Activated naive CD8-positive, alpha-beta T cell treated with anti-CD3 and anti-CD28 coated beads, Interleukin-2, amount 10 ng/mL, durations not matched to agents 7 days and 5 days (primary cell): Measurements from ENCODE around the gene FNDC10. TPM values are rescaled to one million over a fixed set of nuclear protein-coding genes. Genes with fewer than 3 reads are reported as not detected.
A peak's percentile ranks its signal among the peaks of the same experiment; 100 is the strongest.

Source experiments
- ATAC-seq: fragments of 150-1000 bp; cut with Tn5 transposase; one replicate; pipeline ENCODE4 v1.10.0; 2021; ENCODE audit warnings: low read depth, moderate library complexity
- POLR2A ChIA-PET: fragments of 350-600 bp; sonication (Branson Sonifier 250); formaldehyde crosslinking; loops from one replicate; lab custom pipeline; 2021; ENCODE audit warnings: antibody characterized with exemption; lab: Charles Lee
- DNase-seq: peaks from one replicate; pipeline ENCODE4 v3.0.0; 2021
- H3K27ac Mint-ChIP-seq: one replicate; pipeline ENCODE4 v1.8.0; 2022; ENCODE audit warnings: mild to moderate bottlenecking, mixed read lengths
- H3K27me3 Mint-ChIP-seq: one replicate; pipeline ENCODE4 v1.8.0; 2022; ENCODE audit warnings: mild to moderate bottlenecking, moderate library complexity, mixed read lengths
- H3K36me3 Mint-ChIP-seq: one replicate; pipeline ENCODE4 v1.8.0; 2021; ENCODE audit warnings: mild to moderate bottlenecking, mixed read lengths
- H3K4me1 Mint-ChIP-seq: one replicate; pipeline ENCODE4 v1.8.0; 2021; ENCODE audit warnings: mixed read lengths
- H3K4me3 Mint-ChIP-seq: one replicate; pipeline ENCODE4 v1.8.0; 2022; ENCODE audit warnings: mild to moderate bottlenecking, moderate library complexity, mixed read lengths
- H3K9me3 Mint-ChIP-seq: one replicate; pipeline ENCODE4 v1.8.0; 2021; ENCODE audit warnings: mixed read lengths
- total RNA-seq, 2 experiments: library from RNA; stranded (reverse); gene quantifications; one replicate each; pipeline ENCODE4 v1.2.3, GENCODE V29; 2021

The FNDC10 gene
- total RNA-seq, 2 experiments from 2014 or later = 4.4 to 4.6 TPM

- POLR2A ChIA-PET = interaction anchor here (1.1 to 2.7 kb wide), 2 partner anchors 41 to 56 kb away, joined by 3 to 12 read pairs; partner anchors contain the start of gene MIB2
- H3K27me3 Mint-ChIP-seq = no peaks in the 10 kb centered on the region
These were observed 25.9 kb downstream of the FNDC10 start for GRCh38 chr1:1573843-1574720.

GRCh38 chr1:1569341-1569740 is 30.6 kb downstream of the FNDC10 start:
- Mint-ChIP-seq H3K9me3 (no peaks in the 10 kb centered on the region), H3K36me3 (peaks cover 24% of the 10 kb centered on the region), H3K4me3 (no peak overlapping the region), H3K4me1 (peaks cover 11% of the 10 kb centered on the region), H3K27me3 (no peaks in the 10 kb centered on the region), H3K27ac (no peak overlapping the region)
- DNase-seq (no peak), ATAC-seq (no peak)
- POLR2A ChIA-PET = no interaction called here

More at GRCh38 chr1:1573843-1574720, 25.9 kb downstream of the FNDC10 start:
- peak; percentile 78 for ATAC-seq
- Mint-ChIP-seq H3K9me3 (no peaks in the 10 kb centered on the region), H3K36me3 (peaks cover 11% of the 10 kb centered on the region), H3K4me3 (peak overlapping the region; percentile 94), H3K4me1 (peaks cover 18% of the 10 kb centered on the region), H3K27ac (peak overlapping the region; percentile 100)
- DNase-seq = peak; percentile 93

DNA sequence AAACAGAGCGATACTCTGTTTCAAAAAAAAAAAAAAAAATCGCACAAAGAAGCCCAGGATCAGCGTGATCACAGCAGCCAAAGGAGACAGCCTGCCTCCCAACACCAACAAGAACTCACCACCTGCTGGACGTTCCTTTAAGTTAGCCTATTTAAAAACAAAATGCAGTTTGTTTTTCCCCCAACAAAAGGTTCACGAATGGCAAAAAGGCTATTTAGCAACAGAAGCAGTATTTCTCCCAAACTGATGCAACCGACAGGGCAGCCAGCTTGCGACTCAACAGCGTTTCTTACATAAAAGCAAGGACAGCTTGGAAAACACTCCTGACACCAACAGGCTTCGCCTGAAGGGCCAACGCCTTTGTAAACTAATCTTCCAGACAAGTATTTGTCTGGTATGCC is 32.0 kb downstream of the FNDC10 start:
- ATAC-seq (no peak), DNase-seq (no peak)
- Mint-ChIP-seq H3K4me1 (peaks cover 6% of the 10 kb centered on the region), H3K27me3 (no peaks in the 10 kb centered on the region), H3K4me3 (no peak overlapping the region), H3K9me3 (no peaks in the 10 kb centered on the region), H3K36me3 (peaks cover 26% of the 10 kb centered on the region), H3K27ac (no peak overlapping the region)
- POLR2A ChIA-PET = no interaction called here

GRCh38 chr1:1567152-1567875 is 32.6 kb downstream of the FNDC10 start:
- Mint-ChIP-seq H3K27me3 (no peaks in the 10 kb centered on the region), H3K27ac (no peak overlapping the region)

GRCh38 chr1:1565340-1565739 is 34.6 kb downstream of the FNDC10 start:
- Mint-ChIP-seq H3K9me3 (no peaks in the 10 kb centered on the region), H3K4me3 (no peak overlapping the region), H3K36me3 (peaks cover 22% of the 10 kb centered on the region), H3K27me3 (no peaks in the 10 kb centered on the region), H3K4me1 (peaks cover 3% of the 10 kb centered on the region), H3K27ac (no peak overlapping the region)
- no peak for DNase-seq
- POLR2A ChIA-PET = no interaction called here
- ATAC-seq = no peak

More at GRCh38 chr1:1567152-1567875, 32.6 kb downstream of the FNDC10 start:
- no peak overlapping the region for H3K4me3 Mint-ChIP-seq
- peaks cover 26% of the 10 kb centered on the region for H3K36me3 Mint-ChIP-seq
- H3K9me3 Mint-ChIP-seq = no peaks in the 10 kb centered on the region
- peaks cover 6% of the 10 kb centered on the region for H3K4me1 Mint-ChIP-seq
- POLR2A ChIA-PET = no interaction called here
- no peak for ATAC-seq
- DNase-seq = no peak

DNA sequence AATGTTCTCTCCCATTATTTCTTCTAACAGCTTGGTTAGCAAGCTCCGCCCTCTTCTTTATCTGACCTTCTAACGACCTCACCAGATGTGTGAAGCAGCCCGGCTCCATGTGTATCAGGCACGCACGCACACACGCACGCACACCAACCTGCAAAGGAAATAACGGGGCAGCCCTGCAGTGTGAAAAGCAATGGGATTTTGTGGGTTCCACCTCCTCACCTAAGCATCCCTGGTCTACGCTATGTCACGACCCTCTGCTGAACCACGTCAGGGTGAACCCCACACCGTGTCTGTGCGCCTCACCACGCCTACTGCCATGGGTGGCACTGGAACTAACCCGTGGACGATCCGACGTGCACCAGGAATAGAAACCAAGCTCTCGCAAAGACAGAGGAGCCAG is 35.7 kb downstream of the FNDC10 start:
- Mint-ChIP-seq H3K27me3 (no peaks in the 10 kb centered on the region), H3K9me3 (no peaks in the 10 kb centered on the region), H3K4me3 (no peak overlapping the region), H3K27ac (no peak overlapping the region), H3K36me3 (peaks cover 22% of the 10 kb centered on the region), H3K4me1 (peaks cover 2% of the 10 kb centered on the region)
- POLR2A ChIA-PET = interaction anchor here (0.6 kb wide), 1 partner anchor 17 kb away, joined by 5 read pairs; no protein-coding TSS in a partner anchor
- ATAC-seq (no peak), DNase-seq (no peak)

- H3K4me3 Mint-ChIP-seq = no peak overlapping the region
- no peak overlapping the region for H3K27ac Mint-ChIP-seq
- H3K27me3 Mint-ChIP-seq = no peaks in the 10 kb centered on the region
- peaks cover 22% of the 10 kb centered on the region for H3K36me3 Mint-ChIP-seq
- no peaks in the 10 kb centered on the region for H3K9me3 Mint-ChIP-seq
- ATAC-seq (no peak), DNase-seq (no peak)
- H3K4me1 Mint-ChIP-seq = peaks cover 2% of the 10 kb centered on the region
- POLR2A ChIA-PET = no interaction called here
These were observed 36.2 kb downstream of the FNDC10 start for GRCh38 chr1:1563688-1564087.

- H3K27ac Mint-ChIP-seq = no peak overlapping the region
- ATAC-seq = no peak
- H3K4me3 Mint-ChIP-seq = no peak overlapping the region
- no peaks in the 10 kb centered on the region for H3K9me3 Mint-ChIP-seq
- no peaks in the 10 kb centered on the region for H3K27me3 Mint-ChIP-seq
- peaks cover 22% of the 10 kb centered on the region for H3K36me3 Mint-ChIP-seq
- no peak for DNase-seq
- POLR2A ChIA-PET = interaction anchor here (0.5 to 0.7 kb wide), 2 partner anchors 10 to 432 kb away, joined by 3 to 7 read pairs; no protein-coding TSS in a partner anchor
- H3K4me1 Mint-ChIP-seq = peaks cover 2% of the 10 kb centered on the region
These were observed 37.3 kb downstream of the FNDC10 start for GRCh38 chr1:1562556-1563195.

DNA sequence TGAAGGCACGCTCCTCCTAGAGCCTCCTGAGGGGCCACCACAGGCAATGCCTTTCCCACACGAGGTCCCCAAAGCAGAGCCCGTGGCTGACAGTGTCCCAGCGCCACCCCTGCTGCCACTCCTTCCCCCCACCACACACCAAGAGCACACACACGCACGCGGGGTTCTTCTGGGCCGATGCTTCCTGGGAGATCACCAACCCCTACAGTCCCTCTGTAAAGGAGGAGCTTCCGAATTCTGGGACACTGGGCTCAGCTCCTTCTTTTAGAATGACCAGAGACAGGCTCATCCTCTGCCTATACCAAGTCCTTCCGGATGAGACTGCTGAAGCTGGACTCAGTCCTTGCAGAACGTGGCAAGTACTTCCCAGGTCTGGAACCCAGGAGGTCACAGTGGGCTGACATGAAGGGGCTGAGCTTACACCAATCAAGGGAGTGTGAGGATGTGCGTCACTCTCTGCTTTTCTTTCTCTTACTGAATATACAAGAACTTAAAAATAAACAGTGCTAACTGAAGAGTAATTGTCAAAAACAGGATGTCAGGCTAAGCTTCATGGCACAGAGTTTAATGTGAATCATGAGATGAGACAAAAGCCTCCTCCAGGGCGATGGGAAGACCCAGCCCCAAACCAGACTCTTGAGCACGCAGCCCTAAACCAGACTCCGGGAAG is 38.0 kb downstream of the FNDC10 start:
- Mint-ChIP-seq H3K27ac (no peak overlapping the region), H3K9me3 (no peaks in the 10 kb centered on the region), H3K36me3 (peaks cover 21% of the 10 kb centered on the region), H3K4me1 (peaks cover 2% of the 10 kb centered on the region), H3K27me3 (no peaks in the 10 kb centered on the region), H3K4me3 (no peak overlapping the region)
- no peak for ATAC-seq
- DNase-seq = no peak
- POLR2A ChIA-PET = no interaction called here

DNA sequence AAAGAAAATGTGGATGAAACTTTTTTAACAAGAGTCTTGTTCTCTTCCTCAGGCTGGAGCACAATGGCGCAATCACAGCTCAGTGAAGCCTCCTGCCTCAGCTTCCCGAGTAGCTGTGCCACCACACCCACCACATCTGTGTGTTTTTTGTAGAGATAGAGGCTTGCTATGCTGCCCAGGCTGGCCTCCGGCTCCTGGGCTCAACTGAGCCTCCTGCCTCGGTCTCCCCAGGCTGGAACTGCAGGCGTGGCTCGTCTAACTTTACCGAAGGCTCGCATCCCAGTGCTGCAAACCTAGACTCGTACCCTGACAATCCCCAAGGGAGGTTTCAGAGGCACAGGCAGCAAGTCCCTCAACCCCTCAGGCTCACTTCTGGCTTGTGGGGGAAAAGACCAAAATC is 39.8 kb downstream of the FNDC10 start:
- ATAC-seq (no peak), DNase-seq (no peak)
- no peak overlapping the region for H3K27ac Mint-ChIP-seq
- peaks cover 2% of the 10 kb centered on the region for H3K4me1 Mint-ChIP-seq
- POLR2A ChIA-PET = no interaction called here
- peaks cover 17% of the 10 kb centered on the region for H3K36me3 Mint-ChIP-seq
- H3K4me3 Mint-ChIP-seq = no peak overlapping the region
- H3K9me3 Mint-ChIP-seq = no peaks in the 10 kb centered on the region
- H3K27me3 Mint-ChIP-seq = no peaks in the 10 kb centered on the region

GRCh38 chr1:1559066-1559465 is 40.9 kb downstream of the FNDC10 start:
- ATAC-seq (no peak), DNase-seq (no peak)
- Mint-ChIP-seq H3K9me3 (no peaks in the 10 kb centered on the region), H3K27ac (peak overlapping the region; percentile 28), H3K36me3 (peaks cover 7% of the 10 kb centered on the region), H3K4me3 (no peak overlapping the region), H3K4me1 (peaks cover 3% of the 10 kb centered on the region), H3K27me3 (no peaks in the 10 kb centered on the region)
- POLR2A ChIA-PET = interaction anchor here (1.3 kb wide), 1 partner anchor 12 kb away, joined by 3 read pairs; no protein-coding TSS in a partner anchor

DNA sequence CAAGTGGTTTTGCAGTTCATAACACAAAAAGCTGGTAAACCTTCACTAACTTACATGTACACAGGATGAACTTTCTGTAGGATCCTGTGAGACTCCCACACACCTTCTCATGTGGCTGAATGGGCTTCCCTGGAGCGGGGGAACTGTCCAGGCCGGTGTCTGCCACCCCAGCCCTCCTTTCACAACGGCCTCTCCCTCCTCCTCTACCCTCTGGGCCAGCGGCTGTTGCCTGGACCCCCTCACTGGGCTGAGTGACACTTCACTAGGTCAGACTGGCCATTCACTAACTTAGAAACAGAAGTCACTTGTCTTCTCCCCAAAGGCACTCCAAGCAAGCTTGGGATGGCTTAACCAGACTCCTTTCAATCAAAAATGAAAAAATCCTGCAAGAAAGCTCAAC is 41.3 kb downstream of the FNDC10 start:
- Mint-ChIP-seq H3K4me1 (peaks cover 3% of the 10 kb centered on the region), H3K9me3 (no peaks in the 10 kb centered on the region), H3K27ac (no peak overlapping the region), H3K27me3 (no peaks in the 10 kb centered on the region), H3K4me3 (no peak overlapping the region), H3K36me3 (peaks cover 2% of the 10 kb centered on the region)
- no peak for DNase-seq
- POLR2A ChIA-PET = interaction anchor here (0.9 to 1.3 kb wide), 2 partner anchors 12 to 159 kb away, joined by 3 read pairs; partner anchors contain the start of gene CCNL2
- ATAC-seq = no peak
